Germinal center (tissue), 1 donor: ENCODE measurements around the gene TBC1D22A.

ENCODE experiments used
- DNase-seq: peaks from one replicate; pipeline ENCODE4 v3.0.0; 2012; ENCODE audit warnings: mixed read lengths, low spot score

The TBC1D22A gene

DNA sequence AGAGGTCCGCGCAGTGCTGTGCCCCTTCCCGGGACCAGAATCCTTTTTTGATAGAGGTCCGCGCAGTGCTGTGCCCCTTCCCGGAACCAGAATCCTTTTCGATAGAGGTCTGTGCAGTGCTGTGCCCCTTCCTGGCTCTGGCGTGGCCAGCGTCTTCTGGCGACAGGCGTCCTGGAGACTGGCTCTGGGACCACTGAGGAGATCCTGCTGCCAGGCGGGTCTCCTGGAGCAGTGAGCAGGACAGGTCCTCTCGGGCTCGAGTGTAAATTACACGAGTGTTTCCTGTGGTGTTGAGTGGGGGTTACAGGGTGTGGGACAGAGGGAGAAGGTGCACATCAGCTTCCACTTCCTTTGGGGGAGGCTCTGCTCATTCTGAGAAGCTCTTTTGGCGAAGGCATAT lies 98.1 kb downstream of the TBC1D22A start:
- DNase-seq = no peak

DNA sequence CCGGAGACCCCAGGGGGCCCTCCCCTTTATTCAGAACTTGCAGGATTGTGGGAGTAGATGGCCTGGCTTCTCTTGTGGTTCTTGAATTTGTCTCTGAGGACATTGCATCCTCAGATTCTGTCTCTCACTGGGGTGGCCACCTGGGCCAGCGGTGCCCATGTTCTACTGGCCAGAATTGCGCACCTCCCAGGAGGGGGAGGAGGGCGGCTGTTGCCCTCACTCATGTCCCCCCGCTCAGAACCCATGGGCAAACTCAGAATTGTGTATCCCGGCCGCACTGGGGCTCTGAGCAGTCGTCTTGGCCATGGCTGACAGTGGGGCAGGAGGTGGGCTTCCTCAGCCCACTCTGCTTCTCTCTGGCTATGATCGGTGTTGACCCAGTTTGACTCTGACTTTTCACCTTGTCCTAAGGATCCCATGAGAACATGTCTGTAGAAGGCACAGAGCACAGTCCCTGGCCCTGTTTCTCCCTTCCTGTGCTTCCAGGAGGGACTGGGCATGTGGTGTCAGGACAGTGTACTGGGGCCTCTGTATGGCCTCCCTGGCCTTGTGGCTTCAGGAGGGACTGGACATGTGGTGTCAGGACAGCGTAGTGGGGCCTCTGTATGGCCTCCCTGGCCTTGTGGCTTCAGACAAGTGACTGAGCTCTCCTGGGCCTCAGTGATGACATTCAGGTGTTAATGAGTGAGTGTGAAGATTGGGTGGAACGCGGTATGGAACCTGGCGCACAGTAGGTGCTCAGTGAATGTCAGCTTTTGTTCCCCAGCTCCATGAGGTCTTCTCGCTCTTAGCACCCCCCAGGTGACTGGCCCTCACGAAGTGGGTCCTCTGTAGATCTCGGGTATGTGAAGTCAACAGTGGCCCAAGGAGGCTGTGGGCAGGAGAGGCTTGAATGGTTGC lies 99.3 kb downstream of the TBC1D22A start:
- DNase-seq = no peak

DNA sequence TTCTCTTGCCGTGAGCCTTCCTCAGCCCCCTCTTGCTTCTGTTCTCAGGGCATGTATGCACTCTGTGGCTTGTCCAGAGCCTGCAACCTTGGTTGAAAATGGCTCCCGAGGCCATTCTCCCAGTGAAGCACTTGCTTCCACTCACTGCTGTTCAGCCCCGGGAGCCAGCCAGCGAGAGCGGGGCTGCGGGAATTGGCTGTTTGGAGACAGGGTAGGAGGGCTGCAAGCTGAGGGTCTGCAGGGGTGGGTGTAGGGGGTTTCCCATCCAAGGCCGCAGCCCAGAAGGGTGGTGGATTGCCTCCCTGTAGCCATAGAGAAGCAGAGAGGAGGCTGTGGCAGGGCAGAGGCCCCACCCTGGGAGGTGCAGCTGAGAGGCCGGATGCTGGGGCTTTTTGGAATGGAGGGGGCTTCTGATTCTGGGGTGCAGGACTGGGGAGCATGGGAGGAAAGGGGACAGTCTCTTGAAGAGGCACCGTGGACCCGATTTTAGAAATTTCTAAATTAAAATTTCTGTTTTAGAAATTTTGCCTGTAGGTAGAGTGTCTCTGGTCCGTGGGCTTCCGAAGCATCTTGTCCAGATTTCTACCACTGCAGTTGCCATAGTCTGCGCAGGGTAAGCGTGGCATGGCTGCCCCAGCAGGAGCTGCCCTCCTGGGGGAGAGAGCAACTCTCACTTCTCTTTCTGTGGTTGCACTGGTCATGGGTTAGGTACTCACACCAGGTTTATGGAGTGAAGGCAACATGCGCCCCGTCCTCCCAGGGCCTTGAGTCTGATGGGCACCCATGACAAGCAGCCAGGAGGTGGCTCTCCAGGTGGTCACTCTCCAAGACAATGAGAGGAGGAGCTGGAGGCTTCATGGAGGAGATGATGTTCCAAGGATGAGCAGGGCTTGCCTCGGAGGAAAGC lies 100.2 kb downstream of the TBC1D22A start:
- DNase-seq = peak; percentile 25

DNA sequence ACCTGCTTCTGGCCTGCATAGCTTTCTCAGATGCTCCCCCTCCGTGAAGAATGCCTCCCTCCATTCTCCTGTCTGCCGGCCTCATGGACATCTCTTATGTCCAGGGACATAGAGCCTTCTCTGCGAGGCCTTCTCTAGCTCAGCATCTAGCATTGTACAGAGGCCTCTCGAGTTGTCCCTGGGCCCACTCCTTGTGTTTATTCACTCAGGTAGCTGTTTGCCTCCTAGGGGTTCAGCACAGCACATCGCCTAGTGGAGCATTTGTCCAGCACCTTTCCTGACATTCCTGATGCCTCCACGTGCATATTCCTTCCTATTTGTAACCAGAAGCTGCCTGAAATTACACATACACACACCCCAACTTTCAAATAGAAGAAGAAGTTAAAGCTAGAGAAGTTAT lies 101.3 kb downstream of the TBC1D22A start:
- DNase-seq = no peak

DNA sequence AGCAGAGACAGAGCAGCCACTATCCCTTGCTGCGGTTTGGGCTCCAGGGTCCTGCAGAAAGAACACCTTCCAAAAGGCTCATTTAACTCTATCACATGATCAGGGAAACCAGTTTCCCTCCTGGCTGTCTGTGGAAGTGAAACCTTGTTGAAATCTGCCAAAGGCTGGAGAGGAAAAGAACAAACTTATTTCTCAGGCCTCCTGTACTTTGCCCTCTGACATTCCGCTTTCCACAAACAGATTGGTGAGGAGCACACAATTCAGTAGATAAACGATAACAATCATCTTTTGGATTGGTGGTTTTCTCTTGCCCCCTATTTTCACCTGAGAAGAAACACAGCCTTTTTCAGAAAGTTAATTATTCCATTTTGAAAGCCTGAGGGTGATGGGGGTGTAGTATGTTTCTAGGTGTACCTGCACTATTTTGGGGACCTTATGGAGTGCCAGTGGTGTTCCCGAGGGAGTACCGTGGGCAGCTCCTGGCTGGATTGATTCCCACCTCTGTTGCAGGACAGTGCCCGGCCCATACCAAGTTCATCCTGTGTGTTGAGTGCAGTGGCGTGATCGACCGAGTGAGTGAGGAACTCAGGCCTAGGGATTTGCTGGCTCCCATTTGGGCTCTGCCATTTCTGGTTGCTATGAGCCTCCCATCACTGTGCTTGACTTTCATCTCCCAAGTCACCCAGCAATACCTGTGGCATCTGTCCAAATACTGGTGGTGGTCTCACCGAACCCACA lies 102.0 kb downstream of the TBC1D22A start:
- DNase-seq = no peak

DNA sequence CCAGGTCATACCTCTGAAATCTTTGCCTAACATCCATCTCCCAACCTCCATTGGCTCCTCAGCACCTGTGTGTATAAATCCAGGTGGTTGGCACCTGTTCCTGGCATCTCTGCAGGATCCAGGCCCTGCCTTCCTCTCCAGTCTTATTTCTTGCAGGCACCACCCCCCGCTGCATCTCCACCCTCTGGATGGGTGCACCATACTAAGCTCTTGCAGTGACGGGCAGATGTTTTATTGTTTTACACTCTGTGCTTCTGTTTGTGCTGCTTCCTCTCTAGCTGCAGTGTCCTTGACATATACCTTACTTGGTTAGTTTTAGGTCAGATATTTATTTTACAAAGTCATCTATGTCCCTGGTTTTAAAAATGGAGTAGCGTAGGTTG lies 102.6 kb downstream of the TBC1D22A start:
- no peak for DNase-seq

DNA sequence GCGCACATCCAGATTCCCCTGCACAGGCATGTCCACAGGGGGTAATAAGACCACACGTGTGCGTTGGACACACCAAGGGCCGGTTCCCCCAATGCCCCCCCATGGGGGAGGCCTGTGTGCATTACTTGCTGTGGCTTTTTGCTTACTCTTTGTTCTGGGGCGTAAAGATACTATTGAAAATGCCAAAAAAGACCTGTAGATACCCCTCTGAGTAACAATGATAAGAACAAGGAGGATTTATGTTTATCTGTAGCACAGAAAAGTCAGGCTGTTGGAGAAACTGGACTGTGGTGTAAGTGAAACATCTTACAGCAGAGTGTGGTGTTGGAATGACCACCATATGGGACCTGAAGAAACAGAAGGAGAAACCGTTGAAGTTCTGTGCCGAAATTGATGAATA lies 103.2 kb downstream of the TBC1D22A start:
- DNase-seq = no peak

DNA sequence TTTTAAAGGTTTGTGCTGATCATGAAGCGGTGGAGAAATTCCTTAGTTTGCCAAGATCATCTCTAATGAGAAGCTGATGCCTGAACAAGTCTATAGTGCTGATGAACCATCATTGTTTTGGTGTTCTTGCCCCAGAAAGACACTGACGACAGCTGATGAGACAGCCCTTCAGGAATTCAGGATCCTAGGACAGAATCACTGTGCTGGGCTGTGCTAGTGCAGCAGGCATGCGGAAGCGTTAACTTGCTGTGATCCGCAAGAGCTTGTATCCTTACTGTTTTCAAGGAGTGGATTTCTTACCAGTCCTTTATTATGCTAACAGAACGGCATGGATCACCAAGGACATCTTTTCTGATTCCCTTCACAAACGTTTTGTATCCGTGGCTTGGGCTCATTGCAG lies 104.1 kb downstream of the TBC1D22A start:
- DNase-seq = no peak

DNA sequence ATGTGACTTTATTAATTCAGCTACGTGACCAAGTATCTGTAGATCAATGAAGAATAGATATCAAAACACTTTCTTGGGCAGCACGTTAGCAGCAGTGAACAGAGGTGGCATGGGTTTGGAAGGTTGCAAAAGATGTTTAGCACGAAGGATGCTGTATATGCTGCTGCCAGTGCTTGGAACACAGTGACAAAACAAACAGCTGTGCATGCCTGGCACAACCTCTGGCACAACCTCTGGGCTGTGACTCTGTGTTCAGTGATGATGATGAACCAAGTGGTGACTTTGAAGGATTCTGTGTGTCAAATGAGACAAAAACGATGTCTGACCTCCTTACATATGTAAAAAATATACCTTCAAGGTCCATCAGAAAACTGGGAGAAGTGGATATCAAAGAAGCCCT lies 104.7 kb downstream of the TBC1D22A start:
- DNase-seq = no peak

DNA sequence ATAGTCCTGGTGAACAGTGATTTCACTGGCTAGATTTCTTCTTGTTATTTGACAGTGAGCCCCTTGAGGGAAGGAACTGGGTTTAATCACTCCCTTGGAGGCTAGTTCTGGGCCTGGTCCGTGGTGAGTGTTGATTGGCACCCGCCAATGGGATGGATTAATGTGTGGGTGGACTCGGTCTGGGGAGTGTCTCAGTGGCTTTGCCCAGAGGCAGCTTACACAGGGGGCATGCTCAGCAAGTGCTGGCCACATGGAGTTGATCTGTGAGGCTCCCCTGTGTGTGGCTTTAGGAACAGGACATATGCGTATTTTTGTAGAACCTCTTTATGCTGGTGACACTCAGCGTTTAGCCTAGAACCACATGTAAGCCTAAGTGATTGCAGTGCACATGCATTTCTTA lies 106.9 kb downstream of the TBC1D22A start:
- no peak for DNase-seq

DNA sequence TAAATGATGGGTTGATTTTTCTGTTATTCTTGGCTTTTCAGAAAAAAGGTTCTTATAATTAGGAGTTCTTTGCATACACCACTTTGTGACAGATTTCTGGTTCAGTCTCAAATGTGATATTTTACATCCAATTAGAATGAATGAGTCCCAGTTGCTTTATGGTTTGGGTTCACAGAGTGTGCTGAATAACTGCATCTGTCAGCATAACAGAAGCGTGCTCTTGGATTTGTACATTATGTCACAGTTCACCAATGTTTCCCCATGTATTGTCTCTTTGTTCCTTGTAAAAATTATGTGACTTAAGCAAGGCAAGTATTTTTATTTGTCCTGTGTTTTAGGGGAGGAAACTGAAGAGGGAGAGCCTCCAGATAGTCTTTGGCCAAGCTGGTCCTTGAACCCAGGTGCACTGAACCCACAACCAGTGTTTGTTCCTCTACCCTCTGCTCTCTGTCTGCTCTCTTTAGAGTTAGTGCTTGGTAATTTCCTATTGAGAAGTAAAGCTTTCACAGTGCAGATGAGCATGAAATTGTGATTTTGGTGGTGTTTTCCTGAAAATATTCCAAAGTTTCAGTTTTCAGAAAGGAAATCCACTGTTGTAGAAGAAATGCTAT lies 107.5 kb downstream of the TBC1D22A start:
- DNase-seq = no peak

DNA sequence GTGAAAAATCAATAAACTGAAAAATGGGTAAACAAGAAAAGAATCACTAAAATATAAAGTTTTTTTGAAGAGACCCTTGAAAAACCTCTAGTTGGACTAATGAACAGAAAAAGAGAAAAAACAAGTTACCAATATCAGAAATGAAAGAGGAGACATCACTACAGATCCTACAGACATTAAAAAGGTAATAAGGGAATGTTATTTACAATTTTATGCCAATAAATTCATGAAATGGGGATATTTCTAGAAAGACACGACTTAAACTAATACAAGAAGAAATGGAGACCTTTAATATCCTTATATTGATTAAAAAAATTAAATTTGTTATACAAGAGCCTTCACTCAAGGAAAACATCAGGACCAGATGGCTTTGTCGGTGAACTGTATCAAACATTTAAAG lies 109.4 kb downstream of the TBC1D22A start:
- DNase-seq = no peak

DNA sequence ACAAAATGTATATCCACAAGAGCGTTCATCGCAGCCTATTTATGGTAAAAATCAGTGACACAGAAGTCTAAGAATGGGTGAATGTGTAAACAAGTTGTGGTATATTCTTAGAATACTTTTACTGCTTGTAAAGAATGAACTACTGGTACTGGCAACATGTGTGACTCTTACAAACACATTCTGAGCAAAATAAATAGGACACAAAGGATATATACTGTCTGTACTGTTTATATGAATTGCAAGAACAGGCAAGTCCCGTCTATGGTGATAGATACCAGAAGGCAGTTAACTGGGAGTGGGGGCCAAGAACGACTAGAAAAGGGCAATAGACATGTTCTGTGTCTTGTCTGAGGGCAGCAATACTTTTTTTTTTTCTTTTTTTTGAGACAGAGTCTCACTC lies 112.6 kb downstream of the TBC1D22A start:
- DNase-seq = no peak

DNA sequence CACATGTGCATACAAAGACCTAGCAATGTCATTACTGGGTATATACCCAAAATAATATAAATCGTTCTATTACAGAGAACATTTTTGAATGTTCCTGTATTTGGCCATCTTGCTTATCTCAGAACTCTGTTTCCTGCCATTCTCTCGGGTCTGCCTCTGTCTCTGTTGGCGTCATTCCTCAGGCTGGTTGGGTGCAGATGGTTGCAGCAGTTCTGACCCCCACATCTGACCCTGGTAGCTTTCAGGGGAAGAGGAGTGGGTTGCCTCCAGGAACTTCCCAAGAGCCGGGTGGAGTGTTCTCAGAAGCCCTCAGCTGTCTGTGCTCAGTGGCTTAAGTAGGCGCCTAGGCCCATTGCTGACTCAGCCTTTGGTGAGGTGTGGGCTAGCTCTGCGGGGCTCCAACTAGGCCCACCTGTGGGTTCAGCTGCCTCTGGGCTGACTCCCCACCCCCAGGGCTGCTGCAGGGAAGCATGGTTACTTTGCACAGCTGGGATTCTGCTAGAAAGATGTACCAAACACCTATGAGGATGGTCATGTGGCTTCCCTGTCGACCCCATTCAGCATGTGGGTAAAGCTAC lies 114.0 kb downstream of the TBC1D22A start:
- DNase-seq = no peak

DNA sequence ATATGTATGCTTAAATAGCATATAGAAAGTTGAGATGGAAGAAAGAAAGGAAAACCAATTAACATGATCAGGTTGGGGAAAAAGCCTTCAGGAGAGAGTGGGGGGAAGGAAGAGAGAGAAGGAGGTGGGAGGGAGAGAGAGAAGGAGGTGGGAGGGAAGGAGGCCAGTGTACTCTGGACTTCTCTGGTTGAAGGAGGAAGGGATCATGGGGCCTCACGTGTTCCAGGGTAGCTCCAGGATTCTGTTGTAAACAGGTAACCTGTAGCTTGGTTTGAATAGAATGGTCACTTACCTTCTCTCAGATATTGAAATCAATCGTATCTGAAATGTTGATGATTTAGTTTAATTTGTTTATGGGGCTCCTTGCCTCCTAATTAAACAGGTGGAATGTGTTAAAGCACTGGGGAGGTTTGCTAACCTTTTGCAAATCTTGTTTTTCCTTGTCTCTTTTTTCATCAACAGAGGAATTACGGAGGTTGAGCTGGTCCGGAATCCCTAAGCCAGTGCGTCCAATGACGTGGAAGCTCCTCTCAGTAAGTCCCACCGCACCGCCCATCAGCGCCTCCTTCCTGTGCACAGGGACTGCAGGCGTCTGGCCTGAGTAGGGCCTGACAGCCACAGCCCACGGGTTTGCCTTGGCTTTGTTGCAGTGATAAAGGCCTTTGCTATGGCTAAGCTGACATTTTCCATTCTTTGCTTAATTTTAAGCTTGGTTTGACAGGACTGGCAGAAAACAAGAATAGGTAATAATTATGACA lies 115.9 kb downstream of the TBC1D22A start:
- no peak for DNase-seq

DNA sequence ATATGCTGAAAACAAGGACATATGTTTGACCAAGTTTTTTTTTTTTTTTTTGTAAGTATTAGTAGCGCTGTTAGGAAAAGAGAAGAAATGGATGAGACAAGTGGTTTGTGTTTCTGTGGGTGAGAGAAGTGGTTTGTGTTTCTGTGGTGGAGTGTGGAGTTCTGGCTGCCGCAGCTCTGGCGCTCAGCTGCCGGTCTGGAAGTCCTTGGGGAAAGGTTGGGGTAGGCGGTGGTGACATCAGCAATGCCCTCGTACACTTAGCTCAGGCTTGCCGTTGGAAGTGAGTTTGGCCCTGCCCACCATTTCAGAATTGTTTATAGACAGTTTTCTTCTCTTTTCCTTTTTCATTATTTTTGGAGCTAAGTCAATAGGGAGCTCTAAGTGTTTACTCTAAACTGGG lies 116.6 kb downstream of the TBC1D22A start:
- no peak for DNase-seq

DNA sequence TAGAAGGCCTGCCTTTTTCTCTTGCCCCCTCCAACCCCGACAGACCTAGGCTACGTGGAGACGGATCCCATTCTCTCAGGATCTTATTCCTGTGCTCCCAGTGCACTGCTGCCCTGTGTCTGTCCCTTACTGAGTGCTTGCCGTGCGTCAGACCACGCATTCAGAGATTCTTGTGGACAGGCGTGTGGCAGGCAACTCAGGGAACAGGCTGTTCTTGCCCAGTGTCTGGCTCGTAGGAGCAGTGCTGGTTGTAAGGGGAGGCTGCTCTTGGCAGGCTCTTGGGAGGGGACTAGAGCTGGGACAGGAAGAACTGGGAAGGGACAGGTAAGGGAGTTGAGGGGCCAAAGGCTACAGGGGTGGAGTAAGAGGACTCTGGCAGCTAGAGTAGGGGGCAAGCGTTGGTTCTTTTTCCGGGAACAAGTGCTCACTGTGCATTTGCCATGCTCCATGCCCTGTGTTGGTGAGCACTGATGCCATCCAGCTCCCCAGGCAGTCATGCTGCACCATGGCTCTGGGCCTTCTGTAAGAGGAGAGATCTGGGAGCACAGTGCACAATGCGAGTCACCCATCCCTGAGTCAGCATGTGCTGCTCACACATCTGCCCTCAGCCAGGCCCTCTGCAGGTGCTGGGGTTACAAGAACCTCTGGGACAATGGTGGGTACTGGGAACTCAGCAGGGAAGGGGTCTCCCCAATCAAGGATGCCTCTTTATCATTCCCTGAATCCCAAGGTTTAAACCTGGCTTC lies 119.1 kb downstream of the TBC1D22A start:
- no peak for DNase-seq

DNA sequence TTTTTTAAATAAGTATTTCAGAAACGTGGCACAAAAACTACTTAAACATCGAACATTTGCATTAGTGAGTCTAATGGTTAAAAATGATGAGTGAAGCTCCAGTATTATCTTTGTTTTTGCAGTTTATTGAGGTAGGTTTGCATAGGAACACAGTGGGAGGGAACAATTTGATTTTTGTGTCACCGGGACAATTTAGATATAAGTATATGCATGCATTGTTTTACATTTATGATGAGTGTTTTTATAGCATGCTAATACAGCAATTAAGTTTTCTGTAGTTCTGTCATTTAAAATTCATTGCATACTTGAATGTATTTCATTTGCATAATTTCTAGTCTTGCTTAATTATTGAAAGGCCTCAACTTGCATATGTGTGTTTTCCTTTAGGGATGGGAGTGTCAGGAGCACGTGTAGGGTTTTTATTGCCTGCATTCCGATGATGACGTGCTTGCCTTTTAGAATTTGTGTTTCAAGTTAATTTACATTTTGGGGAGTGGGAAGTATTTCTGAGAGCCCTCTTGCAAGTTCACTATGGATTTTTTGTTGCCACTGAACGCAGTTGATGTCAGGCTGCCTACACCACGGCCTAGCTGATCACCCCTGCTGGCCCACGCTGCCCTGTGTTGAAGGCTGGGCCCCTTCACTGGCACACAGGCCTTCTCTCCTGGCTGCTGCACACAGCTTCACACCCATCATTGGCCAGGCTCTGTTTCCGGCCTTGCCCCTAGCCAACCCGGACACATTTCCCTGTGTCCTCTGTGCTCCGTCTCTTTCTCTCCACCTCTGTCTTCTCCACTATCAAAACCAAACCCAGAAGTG lies 120.9 kb downstream of the TBC1D22A start:
- DNase-seq = no peak

DNA sequence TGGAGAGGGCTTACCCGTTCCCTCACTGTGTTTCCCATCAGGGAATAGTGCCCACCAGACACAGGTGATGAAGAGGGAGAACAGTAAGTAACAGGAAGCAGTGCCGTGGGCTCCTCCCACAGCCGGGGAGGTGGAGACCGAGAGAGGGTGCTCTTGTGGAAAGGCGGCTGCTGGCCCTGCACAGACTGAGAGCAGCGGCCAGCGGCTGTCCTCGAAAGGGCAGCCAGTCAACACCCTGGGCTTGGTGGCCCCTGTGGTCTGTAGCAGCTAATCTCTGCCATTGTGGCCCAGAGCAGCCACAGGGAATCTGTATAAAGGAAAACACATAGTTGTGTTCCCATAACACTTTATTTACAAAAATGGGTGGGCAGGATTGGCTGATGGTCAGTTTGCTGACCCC lies 121.9 kb downstream of the TBC1D22A start:
- no peak for DNase-seq
